Loucy (cell line): Measurements from ENCODE around the gene DSE.

Experiments
- H2AFZ ChIP-seq: fragments of 200-600 bp; sonication (generic); 2 replicates; pipeline ENCODE4 v1.6.0; 2016; ENCODE audit warnings: antibody characterized with exemption, mild to moderate bottlenecking, low read length, moderate library complexity
- H3F3A ChIP-seq: fragments of 200-600 bp; 2 replicates; pipeline ENCODE4 v1.6.0; 2016; ENCODE audit warnings: antibody characterized with exemption, low read depth, mild to moderate bottlenecking
- H3K27me3 ChIP-seq: fragments of 200-600 bp; sonication (generic); 2 replicates; pipeline ENCODE4 v1.6.1; 2014; ENCODE audit warnings: low read length, mild to moderate bottlenecking; ENCODE audit not compliant: insufficient read depth, poor library complexity, severe bottlenecking
- H3K36me3 ChIP-seq: fragments of 200-600 bp; sonication (generic); 2 replicates; pipeline ENCODE4 v1.6.1; 2016; ENCODE audit warnings: low read length; ENCODE audit not compliant: insufficient read depth
- H3K4me1 ChIP-seq: fragments of 200-600 bp; sonication (generic); 2 replicates; pipeline ENCODE4 v1.5.1; 2014; ENCODE audit warnings: low read length, mild to moderate bottlenecking; ENCODE audit not compliant: insufficient read depth, poor library complexity, severe bottlenecking
- H3K4me2 ChIP-seq: fragments of 200-600 bp; sonication (generic); 2 replicates; pipeline ENCODE4 v1.6.0; 2014; ENCODE audit warnings: antibody characterized with exemption, low read length, low read depth, mild to moderate bottlenecking; ENCODE audit not compliant: poor library complexity, severe bottlenecking
- H3K4me3 ChIP-seq: fragments of 200-600 bp; sonication (generic); 2 replicates; pipeline ENCODE4 v1.5.1; 2014; ENCODE audit warnings: low read length, mild to moderate bottlenecking, mixed read lengths; ENCODE audit not compliant: poor library complexity, severe bottlenecking
- H3K79me2 ChIP-seq: fragments of 200-600 bp; sonication (generic); 2 replicates; pipeline ENCODE4 v1.6.1; 2014; ENCODE audit warnings: low read length; ENCODE audit not compliant: insufficient read depth
- H3K9ac ChIP-seq: fragments of 200-600 bp; sonication (generic); 2 replicates; pipeline ENCODE4 v1.6.0; 2014; ENCODE audit warnings: mild to moderate bottlenecking, low read depth, low read length, moderate library complexity; ENCODE audit not compliant: poor library complexity, severe bottlenecking
- H3K9me2 ChIP-seq: fragments of 200-600 bp; sonication (generic); replicated peaks from 2 replicates; pipeline ENCODE4 v1.6.1; 2016; ENCODE audit warnings: low read depth, low read length, mixed read lengths
- H3K9me3 ChIP-seq: fragments of 200-600 bp; sonication (generic); 2 replicates; pipeline ENCODE4 v1.6.1; 2014; ENCODE audit warnings: mild to moderate bottlenecking, antibody characterized with exemption, low read length, low read depth; ENCODE audit not compliant: insufficient read depth
- H4K20me1 ChIP-seq: fragments of 200-600 bp; sonication (generic); 2 replicates; pipeline ENCODE4 v1.6.0; 2014; ENCODE audit warnings: antibody characterized with exemption, low read length, mild to moderate bottlenecking; ENCODE audit not compliant: insufficient read depth, poor library complexity, severe bottlenecking
- EZH2phosphoT487 ChIP-seq: fragments of 200-600 bp; IDR thresholded peaks from 2 replicates; pipeline ENCODE4 v1.6.1; 2018; ENCODE audit warnings: antibody characterized with exemption, mild to moderate bottlenecking, moderate library complexity, borderline replicate concordance
- TF ChIP-seq, protein P1 (sequence below): fragments of 200-600 bp; sonication (generic); conservative IDR thresholded peaks from 2 replicates; pipeline ENCODE4 v1.5.1; 2014; ENCODE audit warnings: mild to moderate bottlenecking, antibody characterized with exemption, low read length

The DSE gene

DNA sequence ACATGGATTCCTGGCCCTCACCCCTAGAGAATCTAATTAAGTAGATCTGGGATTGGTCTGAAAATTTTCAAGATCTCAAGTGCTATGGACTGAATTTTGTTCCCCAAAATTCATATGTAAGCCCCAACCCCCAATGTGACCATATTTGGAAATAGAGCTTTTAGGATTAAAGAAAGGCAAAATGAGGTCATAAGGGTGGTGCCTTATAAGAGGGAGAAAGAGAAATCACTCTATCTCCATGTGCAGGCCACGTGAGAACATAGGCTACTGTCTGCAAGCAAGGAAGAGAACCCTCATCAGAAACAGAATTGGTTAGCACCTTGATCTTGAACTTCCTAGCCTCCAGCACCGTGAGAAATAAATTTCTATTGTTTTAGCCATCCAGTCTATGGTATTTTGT lies 8.5 kb upstream of the DSE start:
- Histone ChIP-seq H3K79me2 (no peaks in the 10 kb centered on the region), H2AFZ (no peak overlapping the region), H3K9me3 (no peaks in the 10 kb centered on the region), H3F3A (no peaks in the 10 kb centered on the region), H3K9me2 (no peaks in the 10 kb centered on the region), H3K36me3 (no peaks in the 10 kb centered on the region), H4K20me1 (no peaks in the 10 kb centered on the region), H3K4me3 (no peak overlapping the region), H3K4me1 (no peaks in the 10 kb centered on the region), H3K4me2 (no peak overlapping the region), H3K27me3 (no peaks in the 10 kb centered on the region), H3K9ac (no peak overlapping the region)
- TF ChIP-seq, protein P1, sequence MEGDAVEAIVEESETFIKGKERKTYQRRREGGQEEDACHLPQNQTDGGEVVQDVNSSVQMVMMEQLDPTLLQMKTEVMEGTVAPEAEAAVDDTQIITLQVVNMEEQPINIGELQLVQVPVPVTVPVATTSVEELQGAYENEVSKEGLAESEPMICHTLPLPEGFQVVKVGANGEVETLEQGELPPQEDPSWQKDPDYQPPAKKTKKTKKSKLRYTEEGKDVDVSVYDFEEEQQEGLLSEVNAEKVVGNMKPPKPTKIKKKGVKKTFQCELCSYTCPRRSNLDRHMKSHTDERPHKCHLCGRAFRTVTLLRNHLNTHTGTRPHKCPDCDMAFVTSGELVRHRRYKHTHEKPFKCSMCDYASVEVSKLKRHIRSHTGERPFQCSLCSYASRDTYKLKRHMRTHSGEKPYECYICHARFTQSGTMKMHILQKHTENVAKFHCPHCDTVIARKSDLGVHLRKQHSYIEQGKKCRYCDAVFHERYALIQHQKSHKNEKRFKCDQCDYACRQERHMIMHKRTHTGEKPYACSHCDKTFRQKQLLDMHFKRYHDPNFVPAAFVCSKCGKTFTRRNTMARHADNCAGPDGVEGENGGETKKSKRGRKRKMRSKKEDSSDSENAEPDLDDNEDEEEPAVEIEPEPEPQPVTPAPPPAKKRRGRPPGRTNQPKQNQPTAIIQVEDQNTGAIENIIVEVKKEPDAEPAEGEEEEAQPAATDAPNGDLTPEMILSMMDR: no peak

DNA sequence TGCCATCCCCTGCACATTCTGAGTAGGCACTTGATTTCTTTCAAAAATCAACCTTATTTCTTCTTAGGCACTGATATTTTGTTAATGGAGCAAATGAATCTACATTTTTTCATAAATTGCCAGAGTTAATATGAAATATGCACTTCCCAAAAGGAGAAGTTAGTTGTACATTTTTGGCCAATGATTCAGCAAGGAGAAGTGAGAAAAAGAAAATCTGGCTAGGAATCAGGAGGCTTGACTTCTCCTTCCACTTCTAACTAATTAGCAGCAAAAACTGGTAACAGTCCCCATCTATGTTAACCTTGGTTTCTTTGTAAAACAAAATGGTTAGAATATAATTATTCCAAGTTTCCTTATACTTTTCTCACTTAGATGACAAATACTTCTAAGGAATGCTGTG lies 7.0 kb upstream of the DSE start:
- no peaks in the 10 kb centered on the region for H3K27me3 ChIP-seq
- H3K4me2 ChIP-seq: no peak overlapping the region
- no peaks in the 10 kb centered on the region for H3K9me2 ChIP-seq
- no peaks in the 10 kb centered on the region for H3K36me3 ChIP-seq
- no peaks in the 10 kb centered on the region for H4K20me1 ChIP-seq
- TF ChIP-seq EZH2phosphoT487: no peak
- TF ChIP-seq, protein P1: no peak
- no peaks in the 10 kb centered on the region for H3F3A ChIP-seq
- no peak overlapping the region for H3K4me3 ChIP-seq
- H3K4me1 ChIP-seq: no peaks in the 10 kb centered on the region
- H2AFZ ChIP-seq: no peak overlapping the region
- H3K9me3 ChIP-seq: no peaks in the 10 kb centered on the region
- no peaks in the 10 kb centered on the region for H3K79me2 ChIP-seq
- no peak overlapping the region for H3K9ac ChIP-seq

GRCh38 chr6:116364321-116364720 lies 6.4 kb upstream of the DSE start:
- no peaks in the 10 kb centered on the region for H3K27me3 ChIP-seq
- no peak overlapping the region for H3K4me3 ChIP-seq
- H2AFZ ChIP-seq: no peak overlapping the region
- no peaks in the 10 kb centered on the region for H4K20me1 ChIP-seq
- no peaks in the 10 kb centered on the region for H3K79me2 ChIP-seq
- no peaks in the 10 kb centered on the region for H3F3A ChIP-seq
- H3K4me1 ChIP-seq: peaks cover 1% of the 10 kb centered on the region
- H3K9me3 ChIP-seq: no peaks in the 10 kb centered on the region
- H3K4me2 ChIP-seq: no peak overlapping the region
- H3K9me2 ChIP-seq: no peaks in the 10 kb centered on the region
- TF ChIP-seq, protein P1: no peak
- TF ChIP-seq EZH2phosphoT487: no peak
- no peak overlapping the region for H3K9ac ChIP-seq
- H3K36me3 ChIP-seq: no peaks in the 10 kb centered on the region
